GM19324 (cell line): Measurements from ENCODE around the gene PCDH18.
"Not testable (repeated sequence)": the region's sequence is repeated elsewhere in the genome, so short reads cannot be mapped to it uniquely, and the experiment has no call there.

Experiments used
- ATAC-seq: cut with Tn5 transposase; IDR thresholded peaks from one replicate; pipeline ENCODE4 v1.9.1; 2021; ENCODE audit warnings: mild to moderate bottlenecking, moderate library complexity; ENCODE audit not compliant: unreplicated experiment, low FRiP score

The PCDH18 gene

GRCh38 chr4:137530176-137530575 is 2.1 kb downstream of the PCDH18 start:
- ATAC-seq: no peak

GRCh38 chr4:137529432-137529831 is 2.9 kb downstream of the PCDH18 start:
- ATAC-seq: no peak

GRCh38 chr4:137528673-137529072 is 3.6 kb downstream of the PCDH18 start:
- no peak for ATAC-seq

- ATAC-seq: no peak
These were observed 5.6 kb downstream of the PCDH18 start for GRCh38 chr4:137526681-137527080.

GRCh38 chr4:137524725-137525369 is 7.4 kb downstream of the PCDH18 start:
- no peak for ATAC-seq

- no peak for ATAC-seq
These were observed 9.0 kb downstream of the PCDH18 start for GRCh38 chr4:137523329-137523728.

- ATAC-seq: no peak
These were observed 11.2 kb downstream of the PCDH18 start for GRCh38 chr4:137521053-137521452.

- ATAC-seq: no peak
These were observed 12.9 kb downstream of the PCDH18 start for GRCh38 chr4:137519406-137519805.

- ATAC-seq: not testable (repeated sequence)
These were observed 15.0 kb downstream of the PCDH18 start for GRCh38 chr4:137517323-137517722.

- ATAC-seq: no peak
These were observed 17.7 kb downstream of the PCDH18 start for GRCh38 chr4:137514406-137515111.

GRCh38 chr4:137510557-137511265 is 21.6 kb downstream of the PCDH18 start:
- ATAC-seq: no peak

- ATAC-seq: no peak
These were observed 22.4 kb downstream of the PCDH18 start for GRCh38 chr4:137509855-137510282.

- no peak for ATAC-seq
These were observed 29.8 kb downstream of the PCDH18 start for GRCh38 chr4:137502339-137503129.

GRCh38 chr4:137496267-137496666 is 36.0 kb downstream of the PCDH18 start:
- ATAC-seq: not testable (repeated sequence)

- ATAC-seq: no peak
These were observed 36.7 kb downstream of the PCDH18 start for GRCh38 chr4:137495578-137495977.

- not testable (repeated sequence) for ATAC-seq
These were observed 48.9 kb downstream of the PCDH18 start for GRCh38 chr4:137483313-137483959.

- ATAC-seq: not testable (repeated sequence)
These were observed 52.6 kb downstream of the PCDH18 start for GRCh38 chr4:137479657-137480056.

GRCh38 chr4:137476345-137476744 is 55.9 kb downstream of the PCDH18 start:
- ATAC-seq: no peak

- ATAC-seq: no peak
These were observed 57.5 kb downstream of the PCDH18 start for GRCh38 chr4:137474711-137475301.

GRCh38 chr4:137471895-137472294 is 60.4 kb downstream of the PCDH18 start:
- no peak for ATAC-seq
